Measurements from ENCODE around the gene C16orf90.

C16orf90 gene

DNA sequence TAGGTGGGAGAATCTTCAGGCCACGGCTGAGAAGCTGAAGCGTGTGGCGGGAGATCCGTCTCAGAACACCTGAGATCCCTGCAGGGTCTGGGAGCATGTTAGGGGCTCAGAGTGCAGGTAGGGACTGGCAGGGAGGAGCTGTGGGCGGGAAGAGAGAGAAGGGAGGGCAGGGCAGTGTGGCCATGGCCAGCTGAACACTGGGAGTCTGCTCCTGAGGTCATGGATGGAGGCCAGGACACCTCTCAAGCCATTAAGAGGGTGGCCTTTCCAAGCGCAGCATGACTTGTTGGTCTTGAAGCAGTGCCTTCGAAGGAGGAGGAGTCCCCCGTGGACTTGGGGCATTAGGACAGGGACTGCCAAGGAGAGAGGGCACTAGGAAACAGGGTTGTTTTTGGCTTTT is 28.1 kb downstream of the C16orf90 start:
- H3F3A ChIP-seq (ENCODE audit: insufficient read depth, low read length): no peaks in the 10 kb centered on the region
- H2AFZ ChIP-seq (ENCODE audit: low read length): no peak overlapping the region
- no peak overlapping the region for H3K9ac ChIP-seq (ENCODE audit: low read length)
- H3K27ac ChIP-seq (ENCODE audit: low read length): no peak overlapping the region
- no peaks in the 10 kb centered on the region for H3K9me3 ChIP-seq (replicated peaks; ENCODE audit: insufficient read depth, low read length)
- no peaks in the 10 kb centered on the region for H3K9me2 ChIP-seq (replicated peaks; ENCODE audit: insufficient read depth, low read length)
- no peaks in the 10 kb centered on the region for H3K4me1 ChIP-seq (ENCODE audit: low read length)
- no peak overlapping the region for H3K4me2 ChIP-seq (ENCODE audit: low read depth, low read length)
- no peaks in the 10 kb centered on the region for H3K27me3 ChIP-seq (replicated peaks; ENCODE audit: insufficient read depth, low read length)
- TF ChIP-seq EZH2phosphoT487 (IDR thresholded peaks at IDR 0.05; ENCODE audit: low read length) (no peak), EZH2 (optimal IDR thresholded peaks at IDR 0.05; ENCODE audit: low read depth, low read length) (no peak)
- TF ChIP-seq, protein P1, sequence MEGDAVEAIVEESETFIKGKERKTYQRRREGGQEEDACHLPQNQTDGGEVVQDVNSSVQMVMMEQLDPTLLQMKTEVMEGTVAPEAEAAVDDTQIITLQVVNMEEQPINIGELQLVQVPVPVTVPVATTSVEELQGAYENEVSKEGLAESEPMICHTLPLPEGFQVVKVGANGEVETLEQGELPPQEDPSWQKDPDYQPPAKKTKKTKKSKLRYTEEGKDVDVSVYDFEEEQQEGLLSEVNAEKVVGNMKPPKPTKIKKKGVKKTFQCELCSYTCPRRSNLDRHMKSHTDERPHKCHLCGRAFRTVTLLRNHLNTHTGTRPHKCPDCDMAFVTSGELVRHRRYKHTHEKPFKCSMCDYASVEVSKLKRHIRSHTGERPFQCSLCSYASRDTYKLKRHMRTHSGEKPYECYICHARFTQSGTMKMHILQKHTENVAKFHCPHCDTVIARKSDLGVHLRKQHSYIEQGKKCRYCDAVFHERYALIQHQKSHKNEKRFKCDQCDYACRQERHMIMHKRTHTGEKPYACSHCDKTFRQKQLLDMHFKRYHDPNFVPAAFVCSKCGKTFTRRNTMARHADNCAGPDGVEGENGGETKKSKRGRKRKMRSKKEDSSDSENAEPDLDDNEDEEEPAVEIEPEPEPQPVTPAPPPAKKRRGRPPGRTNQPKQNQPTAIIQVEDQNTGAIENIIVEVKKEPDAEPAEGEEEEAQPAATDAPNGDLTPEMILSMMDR (IDR thresholded peaks at IDR 0.05; ENCODE audit: low read length): no peak
- peaks cover 100% of the 10 kb centered on the region for H3K79me2 ChIP-seq (ENCODE audit: low read length)
- DNase-seq: no peak
- H3K36me3 ChIP-seq (replicated peaks; ENCODE audit: insufficient read depth, low read length): no peaks in the 10 kb centered on the region
- H3K4me3 ChIP-seq (ENCODE audit: low read length): no peak overlapping the region
- peaks cover 3% of the 10 kb centered on the region for H4K20me1 ChIP-seq (ENCODE audit: insufficient read depth, low read length)

DNA sequence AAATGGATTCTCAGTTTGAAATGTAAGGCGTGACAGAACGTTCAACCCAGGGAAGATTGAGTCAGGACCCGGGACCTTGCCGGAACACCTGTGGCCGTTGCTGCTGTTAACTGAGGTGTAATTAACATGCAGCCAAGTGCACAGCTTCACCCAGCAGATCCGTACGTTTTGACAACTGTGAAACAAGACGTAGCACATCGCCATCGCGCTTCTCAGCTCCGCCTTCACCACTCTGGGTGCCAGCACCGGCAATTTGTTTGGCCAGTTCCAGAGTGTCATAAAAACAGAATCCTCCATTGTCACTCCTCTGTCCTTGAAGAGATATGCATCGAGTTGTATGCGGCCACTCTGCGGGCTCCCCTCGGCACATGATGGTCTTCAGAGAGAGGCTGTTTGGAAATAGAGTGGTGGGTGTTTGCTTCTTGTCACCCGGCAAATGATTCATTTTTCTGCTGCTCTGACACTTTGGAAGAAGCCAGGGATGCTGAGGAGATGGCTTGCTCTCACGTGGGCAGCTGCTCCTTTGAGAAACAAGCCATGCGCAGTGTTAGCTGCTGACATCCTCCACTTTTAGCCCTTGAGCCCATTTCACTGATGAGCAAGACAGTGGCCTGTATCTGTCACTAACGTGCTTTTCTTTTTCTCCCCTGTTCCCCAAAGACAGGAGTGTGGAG is 29.2 kb downstream of the C16orf90 start:
- peaks cover 100% of the 10 kb centered on the region for H3K79me2 ChIP-seq (ENCODE audit: low read length)
- TF ChIP-seq, protein P1 (IDR thresholded peaks at IDR 0.05; ENCODE audit: low read length): no peak
- no peak for TF ChIP-seq EZH2 (optimal IDR thresholded peaks at IDR 0.05; ENCODE audit: low read depth, low read length)
- TF ChIP-seq EZH2phosphoT487 (IDR thresholded peaks at IDR 0.05; ENCODE audit: low read length): no peak
- H3K27me3 ChIP-seq (replicated peaks; ENCODE audit: insufficient read depth, low read length): no peaks in the 10 kb centered on the region
- H3K27ac ChIP-seq (ENCODE audit: low read length): no peak overlapping the region
- DNase-seq: no peak
- H3K9me2 ChIP-seq (replicated peaks; ENCODE audit: insufficient read depth, low read length): no peaks in the 10 kb centered on the region
- no peak overlapping the region for H3K9ac ChIP-seq (ENCODE audit: low read length)
- no peak overlapping the region for H3K4me3 ChIP-seq (ENCODE audit: low read length)
- H3F3A ChIP-seq (ENCODE audit: insufficient read depth, low read length): no peaks in the 10 kb centered on the region
- H3K36me3 ChIP-seq (replicated peaks; ENCODE audit: insufficient read depth, low read length): no peaks in the 10 kb centered on the region
- no peak overlapping the region for H3K4me2 ChIP-seq (ENCODE audit: low read depth, low read length)
- H2AFZ ChIP-seq (ENCODE audit: low read length): no peak overlapping the region
- peaks cover 5% of the 10 kb centered on the region for H3K4me1 ChIP-seq (ENCODE audit: low read length)
- peaks cover 3% of the 10 kb centered on the region for H4K20me1 ChIP-seq (ENCODE audit: insufficient read depth, low read length)
- no peaks in the 10 kb centered on the region for H3K9me3 ChIP-seq (replicated peaks; ENCODE audit: insufficient read depth, low read length)

DNA sequence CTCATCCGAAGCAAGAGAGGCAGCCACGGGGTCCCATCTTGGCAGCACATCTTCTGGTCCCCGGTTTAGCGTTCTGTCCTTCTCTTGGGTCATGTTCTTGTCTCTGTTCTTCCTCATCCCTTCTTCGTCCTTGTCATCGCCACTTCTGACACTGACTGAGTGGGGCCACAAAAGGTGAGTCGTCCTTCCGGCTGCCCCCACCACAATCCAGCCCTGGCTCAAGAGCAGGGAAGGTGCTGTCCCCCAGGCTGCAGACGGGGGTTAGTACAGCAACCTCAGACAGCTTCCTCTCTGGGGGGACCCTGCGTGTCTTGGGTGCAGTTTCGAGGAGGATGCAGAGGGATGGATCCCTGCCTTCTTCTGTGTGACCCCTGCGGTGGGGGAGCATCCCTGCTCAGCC is 30.0 kb downstream of the C16orf90 start:
- H3K79me2 ChIP-seq (ENCODE audit: low read length): peaks cover 100% of the 10 kb centered on the region
- no peak overlapping the region for H3K9ac ChIP-seq (ENCODE audit: low read length)
- H2AFZ ChIP-seq (ENCODE audit: low read length): no peak overlapping the region
- no peak overlapping the region for H3K27ac ChIP-seq (ENCODE audit: low read length)
- peaks cover 3% of the 10 kb centered on the region for H4K20me1 ChIP-seq (ENCODE audit: insufficient read depth, low read length)
- H3K4me1 ChIP-seq (ENCODE audit: low read length): peaks cover 8% of the 10 kb centered on the region
- no peaks in the 10 kb centered on the region for H3K36me3 ChIP-seq (replicated peaks; ENCODE audit: insufficient read depth, low read length)
- H3K4me3 ChIP-seq (ENCODE audit: low read length): no peak overlapping the region
- TF ChIP-seq, protein P1 (IDR thresholded peaks at IDR 0.05; ENCODE audit: low read length): no peak
- TF ChIP-seq EZH2 (optimal IDR thresholded peaks at IDR 0.05; ENCODE audit: low read depth, low read length) (no peak), EZH2phosphoT487 (IDR thresholded peaks at IDR 0.05; ENCODE audit: low read length) (no peak)
- H3K9me3 ChIP-seq (replicated peaks; ENCODE audit: insufficient read depth, low read length): no peaks in the 10 kb centered on the region
- no peaks in the 10 kb centered on the region for H3K27me3 ChIP-seq (replicated peaks; ENCODE audit: insufficient read depth, low read length)
- no peaks in the 10 kb centered on the region for H3K9me2 ChIP-seq (replicated peaks; ENCODE audit: insufficient read depth, low read length)
- no peak overlapping the region for H3K4me2 ChIP-seq (ENCODE audit: low read depth, low read length)
- no peak for DNase-seq
- H3F3A ChIP-seq (ENCODE audit: insufficient read depth, low read length): no peaks in the 10 kb centered on the region

All from MM.1S (cell line).